ENCODE measurements around the gene XRCC4.

XRCC4 gene

DNA sequence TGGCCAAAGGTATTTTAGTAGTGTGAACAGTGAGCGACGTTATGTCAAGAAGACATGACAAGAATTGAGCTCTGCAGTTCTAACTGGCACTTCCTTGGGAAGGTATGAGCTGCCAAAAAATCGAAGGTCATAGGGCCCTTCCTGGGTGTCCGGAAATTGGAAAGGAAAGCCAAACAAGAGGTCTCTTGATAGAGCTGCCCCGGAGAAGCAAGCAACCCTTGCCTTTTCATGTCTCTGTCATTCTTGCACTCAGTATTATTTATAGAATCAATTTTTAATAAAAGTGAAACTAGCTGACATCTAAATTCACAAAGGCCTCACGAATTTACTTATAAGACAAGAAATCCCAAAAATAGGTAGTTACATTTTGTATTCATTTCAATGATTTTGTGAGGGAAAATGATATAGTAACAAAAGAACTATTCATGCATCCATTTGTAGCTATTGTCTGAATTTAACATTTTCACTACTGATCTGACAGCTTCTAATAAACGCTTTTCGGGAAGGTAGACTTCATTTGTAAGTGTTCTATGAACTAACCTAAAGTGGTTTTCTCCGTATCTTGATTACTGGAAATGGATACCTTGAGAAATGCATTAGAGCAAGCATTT lies 280.4 kb downstream of the XRCC4 start:
- Histone ChIP-seq H3K27ac (ENCODE audit: extremely low read depth, low read depth, low read length) (no peak overlapping the region), H3K36me3 (ENCODE audit: control insufficient read depth in 2 of 2, insufficient read depth in 1 of 2, low read length in 2 of 2) (no peaks in the 10 kb centered on the region), H3K9me3 (ENCODE audit: control insufficient read depth, insufficient read depth, low read depth, low read length) (no peaks in the 10 kb centered on the region), H3K4me3 (ENCODE audit: low read depth, low read length) (no peak overlapping the region), H3K4me1 (ENCODE audit: control insufficient read depth, insufficient read depth, low read length) (no peaks in the 10 kb centered on the region)
- no peak for TF ChIP-seq ZNF529 (tag by site-specific recombination; IDR thresholded peaks at IDR 0.05; ENCODE audit: insufficient replicate concordance)
- POLR2A ChIA-PET = no interaction called here
- CTCF ChIA-PET = interaction anchor here (0.6 kb wide), 1 partner anchor 181 kb away, joined by 3 read pairs; no protein-coding TSS in a partner anchor

DNA sequence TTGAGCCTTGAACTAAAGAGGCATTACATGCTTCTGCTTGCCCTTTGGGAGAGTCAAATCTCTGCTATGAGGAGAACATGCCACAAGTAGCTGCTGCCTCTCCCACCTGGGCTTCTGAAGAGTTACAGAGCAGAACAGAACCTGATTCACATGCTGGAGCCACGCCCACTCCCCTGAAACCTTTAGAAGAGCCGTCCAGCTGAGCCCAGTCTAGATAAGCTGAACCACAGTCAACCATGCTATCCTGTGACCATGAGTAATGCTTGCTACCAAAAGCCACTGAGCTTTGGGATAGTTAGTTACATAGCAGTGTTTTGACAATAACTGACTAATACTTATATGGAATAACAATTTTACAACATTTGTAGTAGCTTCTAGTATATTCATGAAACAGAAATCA lies 283.2 kb downstream of the XRCC4 start:
- H3K4me3 ChIP-seq (ENCODE audit: low read depth, low read length) = no peak overlapping the region
- H3K4me1 ChIP-seq (ENCODE audit: control insufficient read depth, insufficient read depth, low read length) = no peaks in the 10 kb centered on the region
- H3K27ac ChIP-seq (ENCODE audit: extremely low read depth, low read depth, low read length) = no peak overlapping the region
- TF ChIP-seq ZSCAN23 (tag by site-specific recombination; IDR thresholded peaks at IDR 0.05) = no peak
- TF ChIP-seq, protein P1, sequence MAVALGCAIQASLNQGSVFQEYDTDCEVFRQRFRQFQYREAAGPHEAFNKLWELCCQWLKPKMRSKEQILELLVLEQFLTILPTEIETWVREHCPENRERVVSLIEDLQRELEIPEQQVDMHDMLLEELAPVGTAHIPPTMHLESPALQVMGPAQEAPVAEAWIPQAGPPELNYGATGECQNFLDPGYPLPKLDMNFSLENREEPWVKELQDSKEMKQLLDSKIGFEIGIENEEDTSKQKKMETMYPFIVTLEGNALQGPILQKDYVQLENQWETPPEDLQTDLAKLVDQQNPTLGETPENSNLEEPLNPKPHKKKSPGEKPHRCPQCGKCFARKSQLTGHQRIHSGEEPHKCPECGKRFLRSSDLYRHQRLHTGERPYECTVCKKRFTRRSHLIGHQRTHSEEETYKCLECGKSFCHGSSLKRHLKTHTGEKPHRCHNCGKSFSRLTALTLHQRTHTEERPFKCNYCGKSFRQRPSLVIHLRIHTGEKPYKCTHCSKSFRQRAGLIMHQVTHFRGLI (tag by site-specific recombination; IDR thresholded peaks at IDR 0.05) = no peak
- TF ChIP-seq ZNF621 (tag by site-specific recombination; IDR thresholded peaks at IDR 0.05) = no peak
- no peak for TF ChIP-seq ZNF626 (tag by site-specific recombination; IDR thresholded peaks at IDR 0.05)
- TF ChIP-seq EGR2 (tag by site-specific recombination; IDR thresholded peaks at IDR 0.05; ENCODE audit: low read depth) = no peak
- TF ChIP-seq ZBTB8A (tag by site-specific recombination; IDR thresholded peaks at IDR 0.05) = no peak
- no peak for TF ChIP-seq FEZF1 (tag by site-specific recombination; IDR thresholded peaks at IDR 0.05)
- no peak for TF ChIP-seq ZNF239 (tag by site-specific recombination; IDR thresholded peaks at IDR 0.05)
- TF ChIP-seq, protein P2, sequence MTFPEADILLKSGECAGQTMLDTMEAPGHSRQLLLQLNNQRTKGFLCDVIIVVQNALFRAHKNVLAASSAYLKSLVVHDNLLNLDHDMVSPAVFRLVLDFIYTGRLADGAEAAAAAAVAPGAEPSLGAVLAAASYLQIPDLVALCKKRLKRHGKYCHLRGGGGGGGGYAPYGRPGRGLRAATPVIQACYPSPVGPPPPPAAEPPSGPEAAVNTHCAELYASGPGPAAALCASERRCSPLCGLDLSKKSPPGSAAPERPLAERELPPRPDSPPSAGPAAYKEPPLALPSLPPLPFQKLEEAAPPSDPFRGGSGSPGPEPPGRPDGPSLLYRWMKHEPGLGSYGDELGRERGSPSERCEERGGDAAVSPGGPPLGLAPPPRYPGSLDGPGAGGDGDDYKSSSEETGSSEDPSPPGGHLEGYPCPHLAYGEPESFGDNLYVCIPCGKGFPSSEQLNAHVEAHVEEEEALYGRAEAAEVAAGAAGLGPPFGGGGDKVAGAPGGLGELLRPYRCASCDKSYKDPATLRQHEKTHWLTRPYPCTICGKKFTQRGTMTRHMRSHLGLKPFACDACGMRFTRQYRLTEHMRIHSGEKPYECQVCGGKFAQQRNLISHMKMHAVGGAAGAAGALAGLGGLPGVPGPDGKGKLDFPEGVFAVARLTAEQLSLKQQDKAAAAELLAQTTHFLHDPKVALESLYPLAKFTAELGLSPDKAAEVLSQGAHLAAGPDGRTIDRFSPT (tag by site-specific recombination; IDR thresholded peaks at IDR 0.05) = no peak
- no peak for TF ChIP-seq ZNF248 (tag by site-specific recombination; IDR thresholded peaks at IDR 0.05)
- TF ChIP-seq KLF9 (tag by site-specific recombination; IDR thresholded peaks at IDR 0.05; ENCODE audit: low read depth) = no peak
- no peak for TF ChIP-seq BCL11B (tag by site-specific recombination; IDR thresholded peaks at IDR 0.05; ENCODE audit: low read depth)
- TF ChIP-seq ZNF701 (tag by site-specific recombination; IDR thresholded peaks at IDR 0.05) = no peak
- TF ChIP-seq, protein P3, sequence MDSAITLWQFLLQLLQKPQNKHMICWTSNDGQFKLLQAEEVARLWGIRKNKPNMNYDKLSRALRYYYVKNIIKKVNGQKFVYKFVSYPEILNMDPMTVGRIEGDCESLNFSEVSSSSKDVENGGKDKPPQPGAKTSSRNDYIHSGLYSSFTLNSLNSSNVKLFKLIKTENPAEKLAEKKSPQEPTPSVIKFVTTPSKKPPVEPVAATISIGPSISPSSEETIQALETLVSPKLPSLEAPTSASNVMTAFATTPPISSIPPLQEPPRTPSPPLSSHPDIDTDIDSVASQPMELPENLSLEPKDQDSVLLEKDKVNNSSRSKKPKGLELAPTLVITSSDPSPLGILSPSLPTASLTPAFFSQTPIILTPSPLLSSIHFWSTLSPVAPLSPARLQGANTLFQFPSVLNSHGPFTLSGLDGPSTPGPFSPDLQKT (IDR thresholded peaks at IDR 0.05; ENCODE audit: borderline replicate concordance, low read depth, low read length) = no peak
- TF ChIP-seq, protein P4, sequence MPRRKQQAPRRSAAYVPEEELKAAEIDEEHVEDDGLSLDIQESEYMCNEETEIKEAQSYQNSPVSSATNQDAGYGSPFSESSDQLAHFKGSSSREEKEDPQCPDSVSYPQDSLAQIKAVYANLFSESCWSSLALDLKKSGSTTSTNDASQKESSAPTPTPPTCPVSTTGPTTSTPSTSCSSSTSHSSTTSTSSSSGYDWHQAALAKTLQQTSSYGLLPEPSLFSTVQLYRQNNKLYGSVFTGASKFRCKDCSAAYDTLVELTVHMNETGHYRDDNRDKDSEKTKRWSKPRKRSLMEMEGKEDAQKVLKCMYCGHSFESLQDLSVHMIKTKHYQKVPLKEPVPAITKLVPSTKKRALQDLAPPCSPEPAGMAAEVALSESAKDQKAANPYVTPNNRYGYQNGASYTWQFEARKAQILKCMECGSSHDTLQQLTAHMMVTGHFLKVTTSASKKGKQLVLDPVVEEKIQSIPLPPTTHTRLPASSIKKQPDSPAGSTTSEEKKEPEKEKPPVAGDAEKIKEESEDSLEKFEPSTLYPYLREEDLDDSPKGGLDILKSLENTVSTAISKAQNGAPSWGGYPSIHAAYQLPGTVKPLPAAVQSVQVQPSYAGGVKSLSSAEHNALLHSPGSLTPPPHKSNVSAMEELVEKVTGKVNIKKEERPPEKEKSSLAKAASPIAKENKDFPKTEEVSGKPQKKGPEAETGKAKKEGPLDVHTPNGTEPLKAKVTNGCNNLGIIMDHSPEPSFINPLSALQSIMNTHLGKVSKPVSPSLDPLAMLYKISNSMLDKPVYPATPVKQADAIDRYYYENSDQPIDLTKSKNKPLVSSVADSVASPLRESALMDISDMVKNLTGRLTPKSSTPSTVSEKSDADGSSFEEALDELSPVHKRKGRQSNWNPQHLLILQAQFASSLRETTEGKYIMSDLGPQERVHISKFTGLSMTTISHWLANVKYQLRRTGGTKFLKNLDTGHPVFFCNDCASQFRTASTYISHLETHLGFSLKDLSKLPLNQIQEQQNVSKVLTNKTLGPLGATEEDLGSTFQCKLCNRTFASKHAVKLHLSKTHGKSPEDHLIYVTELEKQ (tag by site-specific recombination; IDR thresholded peaks at IDR 0.05; ENCODE audit: borderline replicate concordance) = no peak
- ChIA-PET CTCF (interaction anchor here (1.1 kb wide), 1 partner anchor 1009 kb away, joined by 3 read pairs; no protein-coding TSS in a partner anchor), POLR2A (no interaction called here)
- no peaks in the 10 kb centered on the region for H3K9me3 ChIP-seq (ENCODE audit: control insufficient read depth, insufficient read depth, low read depth, low read length)
- no peaks in the 10 kb centered on the region for H3K36me3 ChIP-seq (ENCODE audit: control insufficient read depth in 2 of 2, insufficient read depth in 1 of 2, low read length in 2 of 2)
